GM18909 (cell line): ENCODE measurements around the gene SETBP1.

ENCODE experiments used
- ATAC-seq: cut with Tn5 transposase; IDR thresholded peaks from one replicate; pipeline ENCODE4 v1.9.1; 2021; ENCODE audit warnings: mild to moderate bottlenecking; ENCODE audit not compliant: unreplicated experiment, poor library complexity

Gene SETBP1

DNA sequence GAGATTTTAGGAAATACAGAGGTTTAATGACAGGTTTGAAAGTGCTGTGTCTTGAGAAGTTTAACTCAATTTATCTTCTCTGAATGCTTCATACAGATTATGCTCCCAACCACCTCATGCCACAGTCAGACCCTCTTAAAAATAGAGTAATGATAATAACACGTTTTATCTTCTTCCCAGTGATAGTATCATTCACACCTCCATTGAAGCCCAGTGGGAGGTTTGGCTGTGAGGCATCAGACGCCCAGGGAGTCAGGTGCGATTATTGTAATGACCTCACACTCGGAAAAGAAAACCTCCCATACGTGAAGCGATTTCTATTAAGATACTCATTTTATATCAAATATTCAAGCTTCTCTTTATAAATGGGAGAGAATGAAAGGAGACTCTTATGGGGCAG lies 366.3 kb downstream of the SETBP1 start:
- no peak for ATAC-seq

DNA sequence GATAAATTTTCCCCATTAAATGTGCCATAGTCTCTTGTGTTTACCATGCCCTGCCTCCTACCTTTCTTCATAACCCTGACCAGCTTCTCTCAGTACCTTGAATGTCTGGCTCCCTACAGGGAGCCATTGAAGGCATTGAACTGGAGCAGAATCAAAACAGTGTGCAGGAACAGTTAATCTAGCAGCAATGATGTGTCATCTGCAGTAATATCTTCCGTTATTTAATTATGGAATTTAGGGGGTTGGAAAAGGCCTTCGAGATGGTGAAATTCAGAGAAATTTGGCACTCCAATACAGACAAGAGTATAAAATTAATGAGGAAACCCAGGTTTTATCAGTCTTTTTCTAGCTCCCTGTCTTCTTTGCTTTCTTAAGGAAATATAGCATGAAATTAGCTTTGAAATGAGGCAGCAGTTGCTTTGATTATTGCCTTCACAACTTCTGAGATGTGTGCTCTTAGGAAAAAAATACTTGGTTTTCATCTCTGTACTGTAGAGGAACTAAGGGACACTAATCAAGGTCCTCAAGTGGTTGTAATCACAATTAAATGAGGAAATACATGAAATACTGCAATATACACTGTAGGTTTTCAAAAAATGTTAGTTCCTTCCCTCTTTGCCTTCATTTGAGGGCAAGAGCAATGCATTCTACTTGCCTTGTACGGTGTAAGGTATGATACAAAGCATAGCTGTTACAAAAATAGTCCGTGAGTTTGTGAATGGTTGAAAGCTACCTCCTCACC lies 369.1 kb downstream of the SETBP1 start:
- no peak for ATAC-seq

DNA sequence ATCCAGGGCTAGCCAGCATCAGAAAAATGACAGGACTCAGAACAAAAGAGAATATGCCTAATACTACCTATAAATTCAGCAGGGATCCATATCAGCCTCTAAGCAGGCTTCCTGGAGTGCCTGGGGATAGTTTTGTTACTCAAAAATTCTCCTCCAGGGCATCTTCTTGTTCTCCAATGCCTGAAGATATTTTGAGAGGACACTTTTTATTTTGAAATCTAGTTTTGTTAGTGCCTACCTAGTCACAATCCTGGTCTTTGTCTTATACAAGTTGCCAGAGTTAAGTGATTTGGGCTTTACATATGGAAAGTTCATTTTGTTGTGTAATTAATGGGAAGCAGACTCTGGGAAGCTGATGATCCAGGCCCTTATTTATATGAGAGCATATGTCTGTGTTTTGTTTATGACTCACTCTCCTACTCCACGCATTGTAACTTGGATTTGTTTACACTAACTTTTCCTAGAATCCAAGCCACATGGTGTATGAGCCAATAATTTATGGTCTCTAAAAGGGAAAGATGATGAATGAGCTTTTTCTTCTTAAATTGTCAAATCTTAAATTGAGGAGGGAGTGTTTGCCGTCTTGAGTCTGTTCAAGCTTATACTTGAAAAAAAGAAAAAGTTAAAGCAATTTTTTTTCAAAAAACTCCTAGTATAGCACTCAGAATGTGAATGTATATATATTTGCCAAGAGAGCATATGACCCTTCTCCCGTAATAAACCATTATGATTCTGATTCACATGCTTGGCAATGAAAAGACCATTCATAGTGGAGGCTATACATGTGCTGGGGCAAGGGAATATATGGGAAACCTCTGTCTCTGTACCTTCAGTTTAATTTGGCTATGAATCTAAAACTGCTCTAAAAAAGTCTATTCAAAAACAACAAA lies 370.3 kb downstream of the SETBP1 start:
- no peak for ATAC-seq

DNA sequence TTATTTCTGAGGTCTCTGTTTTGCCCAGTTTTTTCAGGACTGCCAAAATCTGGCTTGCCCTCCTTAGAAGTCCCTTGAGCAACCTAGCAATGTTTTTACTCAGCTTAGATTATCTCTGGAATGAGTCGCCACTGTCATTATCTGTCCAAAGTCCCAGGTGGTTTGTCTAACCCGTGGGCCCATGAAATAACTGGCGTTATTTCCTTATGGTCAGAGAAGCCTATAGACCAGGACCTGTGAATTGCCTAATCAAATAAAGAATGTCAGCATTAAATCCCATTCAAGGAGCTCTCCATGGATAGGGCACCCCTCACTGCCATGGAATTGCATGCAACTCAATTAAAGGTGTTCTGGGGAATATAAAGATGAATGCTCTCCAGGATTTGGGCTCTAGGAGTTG lies 373.9 kb downstream of the SETBP1 start:
- no peak for ATAC-seq

DNA sequence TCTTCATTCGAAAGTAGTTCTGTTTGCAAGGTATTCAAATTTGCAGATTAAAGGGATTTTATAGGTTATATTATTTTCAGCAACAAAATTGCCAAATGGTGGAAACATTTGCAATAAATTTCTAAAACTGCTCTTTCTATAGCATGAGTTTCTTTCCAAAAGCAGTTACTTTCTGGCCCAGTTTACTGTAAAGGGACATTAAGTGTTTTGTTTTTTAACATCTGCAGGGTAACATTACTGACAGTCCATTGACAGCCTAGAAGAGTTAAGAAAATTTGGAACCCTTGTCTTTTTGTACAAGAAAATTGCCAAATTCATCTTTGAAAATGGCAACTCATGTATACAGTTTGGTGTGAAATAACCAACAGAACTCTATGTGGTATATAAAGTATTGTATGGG lies 375.1 kb downstream of the SETBP1 start:
- ATAC-seq = no peak

DNA sequence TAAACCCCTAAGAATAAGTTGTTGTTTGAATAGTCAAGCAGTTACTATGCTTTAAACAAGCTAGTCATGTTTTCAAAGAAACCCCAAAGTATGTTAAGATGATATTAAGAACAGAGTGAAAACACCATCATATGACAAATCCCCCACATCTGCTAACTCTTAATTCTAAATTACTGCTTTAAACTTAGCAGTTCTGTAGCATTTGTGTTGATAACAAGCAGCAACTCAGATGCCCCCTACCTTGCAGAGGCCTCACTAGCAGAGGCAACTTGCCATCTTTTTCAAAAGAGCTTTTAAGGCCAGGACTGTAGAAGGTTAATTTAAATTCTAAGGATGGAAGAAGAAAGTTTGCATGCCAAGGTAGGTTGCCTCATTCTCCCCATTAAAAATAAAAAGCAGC lies 376.2 kb downstream of the SETBP1 start:
- ATAC-seq = no peak

DNA sequence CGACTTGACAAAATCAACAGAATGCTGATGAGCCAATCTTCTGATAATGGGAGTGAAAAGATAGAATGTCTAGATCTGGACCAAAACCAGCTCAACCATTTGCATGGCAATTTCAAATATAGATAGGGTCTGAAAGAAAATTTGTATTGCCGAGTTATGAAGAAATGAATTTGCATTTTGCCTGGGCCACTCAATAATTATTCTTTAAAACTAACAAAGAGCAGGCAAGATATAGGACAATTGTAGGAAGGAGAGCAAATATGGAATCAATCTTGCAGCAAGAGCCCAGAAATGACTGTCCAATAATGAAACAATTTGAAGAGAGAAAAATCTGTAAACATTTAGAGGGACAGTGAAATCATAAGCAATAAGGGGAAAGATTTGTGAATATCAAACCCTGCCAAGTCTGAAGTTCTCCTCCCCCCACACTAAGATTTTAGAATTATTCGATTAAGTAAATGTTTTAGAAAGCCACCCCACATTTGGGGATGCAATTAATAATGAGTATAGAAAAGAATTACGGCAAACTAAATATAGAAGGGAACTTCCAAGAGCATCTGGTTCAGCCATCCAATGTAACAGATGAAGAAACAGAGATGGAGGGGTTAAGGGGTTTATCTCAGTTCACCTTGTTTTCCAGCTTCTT lies 377.4 kb downstream of the SETBP1 start:
- ATAC-seq = no peak

DNA sequence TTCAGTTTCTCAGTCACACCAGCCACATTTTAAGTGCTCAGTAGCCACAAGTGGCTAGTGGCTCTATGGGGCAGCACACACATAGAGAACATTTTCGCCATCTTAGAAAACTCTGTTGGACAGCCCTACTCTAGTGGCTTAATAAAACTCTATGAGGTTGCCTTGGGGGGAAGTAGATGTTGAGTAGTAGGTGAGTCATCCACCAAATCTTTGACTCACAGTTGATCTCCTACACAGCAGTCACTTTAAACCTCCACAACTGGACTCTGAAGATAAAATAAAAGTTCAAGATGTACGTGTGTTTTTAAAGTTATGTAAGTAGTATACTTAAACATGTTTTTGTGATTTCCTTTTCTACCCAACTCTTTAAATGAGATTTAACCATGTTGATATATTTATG lies 379.0 kb downstream of the SETBP1 start:
- no peak for ATAC-seq

DNA sequence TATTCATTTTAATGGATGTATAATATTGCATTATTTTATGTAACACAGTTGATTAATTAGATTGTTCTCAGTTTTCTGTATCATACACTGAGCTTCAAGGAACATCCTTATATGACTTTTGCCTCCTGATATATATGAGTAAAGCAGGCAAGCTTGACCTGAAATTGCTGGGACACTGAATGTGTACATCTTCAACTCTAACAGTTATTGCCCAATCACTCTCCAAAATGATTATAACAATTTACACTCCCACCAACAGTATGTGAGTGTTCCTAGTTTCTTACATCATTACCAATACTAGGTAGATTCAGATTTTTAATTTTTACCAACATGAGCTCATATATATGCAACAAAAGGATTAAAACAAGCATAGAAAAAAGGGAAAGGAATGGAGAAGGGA lies 379.4 kb downstream of the SETBP1 start:
- ATAC-seq = no peak

DNA sequence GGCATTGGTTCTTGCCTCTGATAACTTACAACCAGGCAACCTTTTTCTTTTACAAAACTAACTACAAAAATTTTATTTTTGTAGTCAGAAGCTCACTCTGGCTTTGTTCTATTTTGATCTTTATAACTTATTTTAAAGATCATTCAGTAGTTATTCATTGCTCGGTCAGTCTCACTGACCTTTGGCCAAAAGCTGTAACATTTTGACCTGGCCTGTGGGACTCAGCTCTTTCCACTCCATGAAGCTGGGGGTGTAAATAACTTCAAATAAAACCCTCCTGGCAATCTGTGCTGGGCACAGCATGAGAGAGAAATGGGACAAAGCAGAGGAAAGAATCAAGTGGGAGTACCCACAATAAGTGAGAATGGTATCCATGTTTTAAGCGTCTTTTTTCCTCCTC lies 380.7 kb downstream of the SETBP1 start:
- no peak for ATAC-seq

DNA sequence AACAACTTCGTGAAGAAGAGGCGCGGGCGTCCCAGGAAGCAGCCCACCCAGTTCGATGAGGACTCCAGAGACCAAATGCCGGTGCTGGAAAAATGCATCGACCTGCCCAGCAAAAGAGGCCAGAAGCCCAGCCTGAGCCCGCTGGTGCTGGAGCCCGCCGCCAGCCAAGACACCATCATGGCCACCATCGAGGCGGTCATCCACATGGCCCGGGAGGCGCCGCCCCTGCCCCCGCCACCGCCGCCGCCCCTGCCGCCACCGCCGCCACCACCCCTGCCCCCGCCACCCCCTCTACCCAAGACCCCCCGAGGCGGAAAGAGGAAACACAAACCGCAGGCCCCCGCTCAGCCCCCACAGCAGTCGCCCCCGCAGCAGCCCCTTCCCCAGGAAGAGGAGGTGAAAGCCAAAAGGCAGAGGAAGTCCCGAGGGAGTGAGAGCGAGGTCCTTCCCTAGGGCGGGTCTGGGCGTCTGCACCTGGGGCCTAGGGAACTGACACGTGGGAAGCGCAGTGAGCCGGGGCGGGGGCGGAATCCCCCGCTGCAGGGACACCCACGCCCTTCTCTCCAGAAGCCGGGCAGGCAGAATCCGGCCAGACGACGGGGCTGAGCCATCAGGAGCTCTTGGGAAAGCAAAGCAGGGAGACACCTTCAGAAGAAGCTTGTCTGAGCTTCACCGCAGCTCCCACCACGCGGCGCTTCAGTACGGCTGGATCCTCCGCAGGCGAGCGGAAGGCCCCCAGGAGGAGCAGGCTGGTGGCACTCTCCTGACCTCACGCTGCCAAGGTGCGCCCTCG lies 382.8 kb downstream of the SETBP1 start:
- no peak for ATAC-seq

DNA sequence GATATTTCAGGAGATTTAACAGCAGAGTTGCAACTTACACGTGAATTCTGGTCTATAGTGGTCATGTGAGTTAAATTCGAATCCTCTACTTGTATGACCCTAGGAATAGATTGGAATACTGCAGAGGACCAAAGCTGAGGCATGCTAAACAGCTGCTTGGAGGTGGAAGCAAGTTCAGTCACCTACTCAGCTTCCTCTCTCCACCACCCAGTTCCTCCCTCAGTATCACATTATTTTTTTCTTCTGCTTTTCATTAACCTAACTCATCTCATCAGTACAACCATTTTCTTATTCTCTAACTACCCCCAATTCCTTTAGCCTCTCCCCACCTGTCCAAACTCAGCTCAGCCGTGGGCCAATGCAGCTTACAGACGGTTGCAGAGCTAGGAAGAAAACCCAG lies 385.5 kb downstream of the SETBP1 start:
- ATAC-seq = no peak

DNA sequence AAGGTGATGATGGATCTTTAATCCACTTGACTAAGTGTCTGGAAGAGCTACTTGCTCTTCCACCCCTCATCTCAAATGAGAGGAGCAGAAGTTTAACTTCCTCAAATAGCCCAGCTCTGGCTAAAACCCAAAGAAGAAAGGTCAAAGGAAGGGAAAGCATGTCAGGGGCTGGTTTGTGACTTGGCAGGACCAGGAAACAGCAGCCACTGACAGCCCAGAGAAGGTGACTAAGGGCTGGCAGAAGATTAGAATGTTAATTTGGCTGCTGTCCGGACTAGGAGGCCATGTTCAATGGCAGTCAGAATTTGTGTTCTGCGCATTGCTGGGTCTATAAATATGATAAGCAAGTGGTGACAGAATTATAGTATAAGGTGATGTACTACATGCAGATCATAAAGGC lies 386.2 kb downstream of the SETBP1 start:
- no peak for ATAC-seq

DNA sequence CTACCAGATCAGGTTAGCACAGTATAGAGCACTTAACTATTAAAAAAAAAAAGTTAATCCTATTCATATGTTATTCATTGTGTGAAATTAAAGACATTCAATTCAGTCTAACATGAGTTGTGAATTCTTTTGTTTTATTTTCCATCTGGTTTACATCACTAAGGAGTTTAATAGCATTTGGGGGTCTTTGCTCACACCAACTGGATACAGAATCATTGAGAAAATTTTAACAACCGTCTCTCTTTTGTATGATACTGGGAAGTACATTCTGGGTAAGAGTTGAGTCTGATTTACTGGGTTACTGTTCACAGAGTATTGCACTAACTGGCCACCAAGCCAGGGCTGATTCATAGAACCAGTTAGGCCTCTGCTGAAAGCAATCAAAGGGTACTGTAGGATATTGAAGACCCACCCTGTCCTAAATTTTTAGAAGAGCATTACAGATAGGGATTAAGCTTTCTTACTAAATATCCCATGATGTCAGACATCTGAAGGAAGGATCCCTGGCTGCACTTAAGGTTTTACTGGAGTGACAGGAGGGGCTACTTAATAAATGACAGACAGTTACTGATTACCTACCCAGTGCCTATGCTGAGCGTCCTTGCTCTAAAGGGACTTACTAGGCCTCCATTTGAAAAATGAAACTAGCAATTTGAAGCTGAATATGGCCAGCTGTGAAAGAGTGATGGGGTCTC lies 387.9 kb downstream of the SETBP1 start:
- ATAC-seq = peak; percentile 65

DNA sequence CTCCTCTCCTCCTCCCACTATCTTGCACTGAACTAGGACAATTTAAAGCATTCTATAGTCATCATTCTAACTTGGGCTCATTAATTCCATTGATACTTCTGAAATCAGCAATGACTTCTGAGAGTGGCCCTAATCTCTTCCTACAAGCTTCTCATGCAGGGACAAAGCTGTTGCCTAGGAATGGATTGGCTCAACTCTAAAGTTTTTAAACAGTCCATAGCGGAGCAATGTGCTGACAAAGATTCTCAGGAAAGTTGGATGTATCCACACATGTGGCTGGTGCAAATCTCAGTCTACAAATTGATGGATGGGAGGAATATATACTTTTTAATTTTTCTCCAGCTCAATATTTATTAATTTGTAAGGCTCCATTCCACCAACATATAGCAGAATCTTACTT lies 388.9 kb downstream of the SETBP1 start:
- no peak for ATAC-seq

DNA sequence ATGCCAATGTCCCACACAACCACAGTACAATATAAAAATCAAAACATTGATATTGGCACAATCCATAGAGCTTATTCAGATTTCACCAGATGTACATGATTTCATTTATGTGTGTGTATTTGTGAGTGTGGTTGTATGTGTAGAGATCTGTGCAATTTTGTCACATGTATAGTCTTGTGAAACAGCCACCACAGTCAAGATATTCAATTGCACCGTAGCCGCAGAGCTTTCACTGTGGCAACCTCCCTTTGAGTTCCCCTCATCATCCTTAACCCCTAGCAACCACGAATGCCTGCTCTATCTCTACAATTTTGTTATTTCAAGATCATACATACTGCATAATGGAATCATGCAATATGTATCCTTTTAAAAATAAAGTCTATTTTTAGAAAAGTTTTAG lies 391.3 kb downstream of the SETBP1 start:
- no peak for ATAC-seq

DNA sequence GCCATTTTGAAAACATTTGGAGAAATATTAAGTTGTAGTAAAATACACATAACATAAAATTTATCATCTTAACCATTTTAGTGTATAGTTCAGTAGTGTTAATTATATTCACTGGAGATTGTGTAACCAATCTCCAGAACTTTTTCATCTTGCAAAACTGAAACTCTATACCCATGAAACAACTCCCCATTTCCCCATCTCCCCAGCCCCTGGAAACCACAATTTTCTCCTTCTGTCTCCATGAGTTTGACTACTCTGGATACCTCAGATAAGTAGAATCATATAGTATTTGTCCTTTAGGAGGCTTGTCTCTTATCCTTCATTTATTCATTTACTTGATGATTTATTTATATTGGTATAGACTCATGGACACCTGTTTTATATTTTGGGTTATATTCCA lies 392.9 kb downstream of the SETBP1 start:
- no peak for ATAC-seq

DNA sequence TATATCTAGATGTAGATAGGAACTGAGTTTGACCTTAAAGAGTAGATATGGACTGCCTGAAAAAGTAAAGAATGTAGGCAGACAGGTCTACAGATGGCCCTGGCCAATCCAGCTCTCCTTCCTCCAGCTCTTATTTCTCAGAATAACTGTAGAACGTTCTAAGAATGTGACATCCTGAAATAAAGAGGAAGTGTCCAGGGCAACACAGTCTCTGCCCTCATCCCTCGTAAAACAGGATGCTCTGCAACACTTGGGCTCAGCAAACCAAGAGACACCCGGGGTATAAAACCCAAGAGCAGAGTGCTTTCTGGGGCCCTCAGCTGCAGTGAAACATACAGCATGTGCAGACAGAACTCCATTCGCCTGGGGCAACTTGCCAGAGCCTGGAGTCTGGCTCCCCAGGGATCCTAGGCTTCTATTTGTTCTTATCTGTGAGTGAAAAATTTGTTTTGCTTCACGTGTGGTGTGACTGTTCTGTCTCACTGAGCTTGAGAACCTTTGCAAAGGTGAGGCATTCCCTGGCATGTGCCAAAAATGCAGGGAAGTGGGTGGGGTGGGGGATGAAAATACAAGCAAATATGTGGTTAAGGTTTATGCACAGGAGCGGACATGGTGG lies 401.0 kb downstream of the SETBP1 start:
- no peak for ATAC-seq

DNA sequence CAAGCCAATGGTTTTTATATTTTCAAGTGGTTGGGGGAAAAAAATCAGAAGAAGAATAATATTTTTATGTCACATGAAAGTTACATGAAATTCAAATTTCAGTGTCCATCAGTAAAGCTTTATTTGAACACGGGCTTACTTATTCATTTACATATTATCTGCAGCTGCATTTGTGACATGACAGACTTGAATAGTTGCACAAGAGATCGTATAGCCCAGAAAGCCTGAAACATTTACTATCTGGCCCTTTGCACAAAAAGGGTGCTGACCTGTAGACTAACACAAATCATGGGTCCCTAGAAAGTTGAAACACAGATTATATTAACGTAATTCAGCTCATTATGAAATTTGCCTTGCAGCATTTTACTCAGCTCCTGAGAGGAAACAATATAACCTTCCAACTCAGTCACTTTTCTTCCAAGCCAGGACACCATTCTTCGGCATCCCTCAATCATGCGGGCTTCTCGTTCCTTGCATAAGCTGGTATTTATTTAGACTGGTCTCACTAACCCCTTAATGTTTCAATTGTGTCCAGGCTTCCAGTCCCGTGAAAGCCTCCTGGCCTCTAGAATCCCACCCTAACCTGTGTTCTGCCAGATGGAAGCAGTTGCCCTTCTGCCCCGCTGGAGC lies 402.7 kb downstream of the SETBP1 start:
- no peak for ATAC-seq
